HG03575 (cell line): ENCODE data around the gene FAM107A.
"Not testable (repeated sequence)": the region's sequence is repeated elsewhere in the genome, so short reads cannot be mapped to it uniquely, and the experiment has no call there.

Experiments
- ATAC-seq: cut with Tn5 transposase; IDR thresholded peaks from one replicate; pipeline ENCODE4 v1.9.1; 2021; ENCODE audit not compliant: unreplicated experiment, insufficient number of reproducible peaks, low FRiP score; ENCODE audit errors: extremely low read depth

FAM107A gene

GRCh38 chr3:58553003-58553402, 24.2 kb downstream of the FAM107A start:
- no peak for ATAC-seq

GRCh38 chr3:58551636-58552180, 25.5 kb downstream of the FAM107A start:
- no peak for ATAC-seq

DNA sequence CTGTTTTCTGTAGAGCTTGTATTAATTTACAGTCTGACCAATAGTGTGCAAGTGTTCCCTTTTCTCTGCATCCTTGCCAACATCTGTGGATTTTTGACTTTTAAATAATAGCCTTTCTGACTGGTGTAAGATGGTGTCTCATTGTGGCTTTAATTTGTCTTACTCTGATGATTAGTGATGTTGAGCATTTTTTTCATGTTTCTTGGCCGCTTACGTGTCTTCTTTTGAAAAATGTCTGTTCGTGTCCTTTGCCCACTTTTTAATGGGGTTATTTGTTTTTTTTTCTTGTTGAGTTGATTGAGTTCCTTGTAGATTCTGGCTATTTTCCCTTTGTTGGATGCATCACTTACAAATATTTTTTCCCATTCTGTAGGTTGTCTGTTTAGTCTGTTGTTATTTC, 32.6 kb downstream of the FAM107A start:
- ATAC-seq = no peak

- ATAC-seq = no peak
Measured at GRCh38 chr3:58540176-58540858, 36.9 kb downstream of the FAM107A start.

GRCh38 chr3:58539626-58540025, 37.6 kb downstream of the FAM107A start:
- ATAC-seq = no peak

- no peak for ATAC-seq
Measured at GRCh38 chr3:58537412-58538301, 39.5 kb downstream of the FAM107A start.

DNA sequence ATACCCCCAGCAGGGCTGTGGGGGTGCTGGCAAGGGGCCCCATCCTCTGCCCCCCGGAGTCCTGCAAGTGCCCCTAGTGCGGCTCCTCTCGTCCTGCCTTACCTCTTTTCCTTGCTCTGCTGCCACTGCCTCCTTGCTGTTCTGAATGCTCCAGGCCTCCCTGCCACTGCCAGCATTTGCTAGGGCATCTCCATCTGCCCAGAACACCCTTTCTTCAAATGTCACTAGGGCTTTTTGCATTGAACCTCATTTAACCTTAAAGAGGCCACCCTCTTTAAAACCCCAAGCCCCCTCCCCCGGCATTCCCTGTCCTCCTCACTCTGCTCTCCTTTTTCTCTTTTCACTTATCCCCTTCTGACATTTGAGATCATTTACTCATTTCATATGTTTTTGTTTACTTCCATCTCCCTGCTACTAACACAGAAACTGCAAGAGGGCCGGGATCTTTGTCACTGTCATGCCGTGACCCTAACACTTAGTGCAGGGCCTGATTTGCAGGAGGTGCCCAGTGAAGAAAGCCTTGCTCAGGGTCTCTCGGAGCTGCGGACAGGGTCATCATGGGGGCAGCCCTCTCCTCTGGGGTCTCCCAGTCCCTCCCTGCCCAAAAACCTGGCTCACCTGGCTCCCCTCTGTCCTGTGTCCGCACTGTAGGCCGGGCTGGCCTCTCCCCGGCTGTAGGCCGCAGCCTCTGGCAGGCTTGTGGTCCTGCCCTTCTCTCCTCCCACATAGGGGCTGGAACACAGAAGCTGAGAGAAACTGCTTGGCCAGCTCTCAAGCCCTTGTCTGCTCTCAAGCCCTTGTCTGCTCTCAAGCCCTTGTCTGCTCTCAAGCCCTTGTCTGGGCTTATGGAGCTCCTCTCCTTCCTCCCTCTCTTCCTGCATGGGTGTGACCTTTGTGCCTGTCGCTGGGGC, 40.4 kb downstream of the FAM107A start, which contains the start of gene ACOX2:
Gene ACOX2 (minus strand): TSS at position 690 of the 911 bp plus-strand sequence. CDS start 2,084 bp downstream, outside the sequence.
- ATAC-seq = no peak

GRCh38 chr3:58535531-58536500, 41.4 kb downstream of the FAM107A start:
- no peak for ATAC-seq

GRCh38 chr3:58534592-58535494, 42.3 kb downstream of the FAM107A start:
- no peak for ATAC-seq

DNA sequence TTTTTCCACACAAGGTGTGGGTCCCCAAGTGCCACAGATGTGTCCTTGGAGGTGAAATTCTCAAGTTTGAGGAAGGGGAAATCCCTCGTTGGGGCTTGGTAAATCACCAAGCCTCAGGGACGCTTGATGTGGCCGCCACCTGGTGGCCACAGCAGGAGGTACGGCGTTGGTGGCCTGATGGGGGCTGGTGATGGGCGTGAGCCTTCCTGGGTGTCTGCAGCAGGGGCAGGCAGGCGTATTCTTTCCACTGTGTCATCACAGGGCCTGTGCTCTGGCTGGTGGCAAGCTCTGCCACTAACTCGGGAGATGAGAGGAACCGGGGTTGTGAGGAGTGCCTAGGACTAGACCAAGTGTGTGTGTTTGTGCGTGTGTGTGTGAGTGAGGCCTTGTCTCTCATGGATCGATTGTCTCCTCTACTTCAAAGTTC, 44.4 kb downstream of the FAM107A start:
- ATAC-seq = no peak

- ATAC-seq = no peak
Measured at GRCh38 chr3:58531956-58532355, 45.2 kb downstream of the FAM107A start.

DNA sequence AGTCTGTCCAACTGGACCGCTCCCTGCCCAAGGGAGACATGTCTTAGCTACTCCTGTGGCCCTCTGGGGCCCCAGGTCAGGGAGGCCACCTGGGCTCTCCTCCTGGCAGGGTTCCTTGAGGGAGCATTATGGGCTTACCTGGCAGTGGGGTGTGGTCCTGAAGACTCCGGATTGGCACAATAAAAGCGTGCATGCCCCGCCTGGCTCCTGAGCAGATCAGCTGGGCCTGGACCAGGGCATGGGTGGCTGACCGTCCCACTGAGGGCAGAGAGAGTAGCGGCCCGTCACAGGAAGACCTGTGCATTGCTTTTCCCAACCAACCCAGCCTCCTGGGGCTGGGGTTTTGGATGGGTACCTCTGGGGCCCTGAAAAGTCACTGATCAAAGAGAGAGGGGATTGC, 45.6 kb downstream of the FAM107A start:
- no peak for ATAC-seq

DNA sequence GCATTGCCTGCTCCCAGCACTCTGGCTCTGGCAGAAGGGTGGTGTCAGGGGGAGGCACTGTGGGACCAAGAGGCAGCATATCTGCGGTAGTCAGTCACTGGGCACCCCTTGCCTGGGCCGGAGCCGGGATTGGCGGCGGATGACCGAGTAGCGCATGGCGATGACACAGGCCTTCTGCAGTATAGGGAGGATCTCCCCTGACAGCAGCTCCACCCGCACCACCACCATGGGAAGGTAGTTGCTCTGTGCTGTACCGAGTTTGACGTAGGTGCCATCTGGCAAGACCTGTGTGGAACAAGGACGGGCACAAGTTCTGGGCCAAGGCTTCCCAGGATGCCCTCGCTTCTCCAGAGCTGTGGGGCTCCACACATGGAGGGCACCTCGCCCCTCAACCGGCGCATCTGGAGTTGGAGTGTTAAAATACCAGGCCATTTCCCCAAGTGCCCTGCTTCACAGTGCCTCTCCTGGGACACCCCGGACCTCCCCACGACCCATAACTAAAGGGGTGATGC, 46.8 kb downstream of the FAM107A start:
- no peak for ATAC-seq

DNA sequence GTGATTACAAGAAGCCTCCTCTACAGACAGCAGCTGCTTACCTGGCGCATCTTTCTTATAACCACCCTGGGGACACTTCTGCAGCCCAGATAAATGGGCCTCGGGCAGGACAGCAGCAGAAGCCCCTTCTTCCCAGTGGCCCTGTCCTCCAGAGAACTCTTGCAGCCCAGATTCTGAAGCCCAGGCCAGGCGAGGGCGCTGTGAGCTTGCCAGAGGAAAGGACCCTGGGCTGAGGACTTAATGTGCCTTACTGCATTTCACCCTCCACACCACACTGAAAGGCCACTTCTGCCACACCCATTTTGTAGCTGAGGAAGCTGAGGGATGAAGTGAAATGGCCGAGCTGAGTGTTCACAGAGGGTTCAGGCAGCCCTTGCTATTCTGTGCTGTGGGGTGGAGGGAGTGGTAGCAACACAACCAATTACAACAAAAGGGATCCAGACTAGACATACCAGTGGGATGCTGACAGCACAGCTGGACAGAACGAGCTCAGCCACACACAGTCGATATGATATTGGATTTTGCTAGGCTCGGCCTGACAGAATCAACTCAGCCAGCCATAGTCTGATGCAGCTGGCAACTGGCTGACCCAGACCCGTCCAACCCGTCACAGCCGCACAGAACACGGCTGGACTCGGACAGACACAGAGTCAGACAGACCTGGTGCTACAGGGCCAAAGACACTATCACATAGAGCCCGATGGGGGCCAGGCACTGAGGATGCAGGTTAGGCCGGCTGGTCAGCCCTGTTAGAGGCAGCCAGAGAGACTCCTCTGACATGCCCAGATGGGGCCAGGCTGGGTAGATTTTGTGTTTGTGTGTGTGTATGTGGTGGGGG, 47.5 kb downstream of the FAM107A start:
- no peak for ATAC-seq

- ATAC-seq = no peak
Measured at GRCh38 chr3:58528629-58529028, 48.6 kb downstream of the FAM107A start.

DNA sequence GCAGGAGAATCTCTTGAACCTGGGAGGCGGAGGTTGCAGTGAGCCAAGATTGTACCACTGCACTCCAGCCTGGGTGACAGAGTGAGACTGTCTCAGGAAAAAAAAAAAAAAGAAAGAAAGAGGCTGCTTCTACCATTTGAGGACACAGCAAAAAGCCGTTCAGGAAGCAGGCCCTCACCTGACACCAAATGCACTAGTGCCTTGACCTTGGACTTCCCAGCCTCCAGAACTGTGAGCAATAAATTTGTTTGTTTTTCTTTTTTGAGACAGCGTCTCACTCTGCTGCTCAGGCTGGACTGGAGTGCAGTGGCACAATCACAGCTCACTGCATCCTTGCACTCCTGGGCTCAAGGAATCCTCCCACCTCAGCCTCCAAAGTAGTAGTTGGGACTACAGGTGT, 49.8 kb downstream of the FAM107A start:
- ATAC-seq = not testable (repeated sequence)
